Measurements from ENCODE around the gene EXD3.

The EXD3 gene

GRCh38 chr9:137299938-137300337 is 123.0 kb downstream of the EXD3 start:
- no peak for DNase-seq (ENCODE audit: low read depth)
- no peak for TF ChIP-seq CTCF (conservative IDR thresholded peaks at IDR 0.05; ENCODE audit: low read length)
- no peak overlapping the region for H3K4me3 ChIP-seq (ENCODE audit: low read length)

GRCh38 chr9:137299203-137299565 is 123.8 kb downstream of the EXD3 start:
- H3K4me3 ChIP-seq (ENCODE audit: low read length), result no peak overlapping the region
- no peak for DNase-seq (ENCODE audit: low read depth)
- no peak for TF ChIP-seq CTCF (conservative IDR thresholded peaks at IDR 0.05; ENCODE audit: low read length)

GRCh38 chr9:137298401-137299202 is 124.4 kb downstream of the EXD3 start:
- no peak for TF ChIP-seq CTCF (conservative IDR thresholded peaks at IDR 0.05; ENCODE audit: low read length)
- no peak for DNase-seq (ENCODE audit: low read depth)
- H3K4me3 ChIP-seq (ENCODE audit: low read length), result no peak overlapping the region

GRCh38 chr9:137297966-137298365 is 125.0 kb downstream of the EXD3 start:
- H3K4me3 ChIP-seq (ENCODE audit: low read length), result no peak overlapping the region

GRCh38 chr9:137296670-137297664 is 126.0 kb downstream of the EXD3 start:
- TF ChIP-seq CTCF (conservative IDR thresholded peaks at IDR 0.05; ENCODE audit: low read length), result no peak
- DNase-seq (ENCODE audit: low read depth), result no peak
- no peak overlapping the region for H3K4me3 ChIP-seq (ENCODE audit: low read length)

More at GRCh38 chr9:137297966-137298365, 125.0 kb downstream of the EXD3 start:
- no peak for TF ChIP-seq CTCF (conservative IDR thresholded peaks at IDR 0.05; ENCODE audit: low read length)
- DNase-seq (ENCODE audit: low read depth), result no peak

- DNase-seq (ENCODE audit: low read depth), result no peak
- no peak overlapping the region for H3K4me3 ChIP-seq (ENCODE audit: low read length)
- no peak for TF ChIP-seq CTCF (conservative IDR thresholded peaks at IDR 0.05; ENCODE audit: low read length)
These were observed 126.9 kb downstream of the EXD3 start for GRCh38 chr9:137295849-137296669.

Data from AG10803 (cell line).